T follicular helper cell (primary cell): ENCODE measurements around the gene UPK3BL2.
"Not testable (repeated sequence)": the region's sequence is repeated elsewhere in the genome, so short reads cannot be mapped to it uniquely, and the experiment has no call there.

Experiments used
- DNase-seq: peaks from one replicate; pipeline ENCODE4 v3.0.0-alpha.2; 2020; ENCODE audit warnings: low read depth
- total RNA-seq, 2 experiments: gene quantifications; one replicate each; lab custom pipeline; 2026; lab: John Stamatoyannopoulos, UW

The UPK3BL2 gene
- total RNA-seq = 0 reads per million in 2 experiments

DNA sequence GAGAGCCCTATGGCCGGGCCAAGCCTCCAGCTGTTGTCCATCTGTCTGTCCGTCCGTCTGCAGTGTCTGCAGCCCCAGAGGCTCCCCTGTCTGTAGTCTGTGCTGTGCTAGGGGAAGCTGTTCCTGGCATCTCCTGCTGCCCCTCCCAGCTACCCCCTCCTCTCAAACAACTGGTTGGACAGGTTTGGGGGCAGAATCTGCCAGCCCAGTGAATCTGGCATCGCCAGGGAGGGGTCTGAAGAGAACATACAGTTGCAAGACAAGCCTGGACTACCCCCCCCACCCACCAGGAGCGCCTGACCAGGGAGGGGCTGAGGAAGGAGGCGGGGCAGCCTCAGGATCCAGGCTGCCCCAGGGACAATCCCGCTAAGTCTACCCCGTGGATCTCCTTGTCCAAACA, at the start of gene UPK3BL2:
Gene UPK3BL2, minus strand, starts transcription at position 101 of the 400 bp plus-strand sequence. Its CDS starts 60 bp downstream, at position 41.
- DNase-seq = not testable (repeated sequence)

DNA sequence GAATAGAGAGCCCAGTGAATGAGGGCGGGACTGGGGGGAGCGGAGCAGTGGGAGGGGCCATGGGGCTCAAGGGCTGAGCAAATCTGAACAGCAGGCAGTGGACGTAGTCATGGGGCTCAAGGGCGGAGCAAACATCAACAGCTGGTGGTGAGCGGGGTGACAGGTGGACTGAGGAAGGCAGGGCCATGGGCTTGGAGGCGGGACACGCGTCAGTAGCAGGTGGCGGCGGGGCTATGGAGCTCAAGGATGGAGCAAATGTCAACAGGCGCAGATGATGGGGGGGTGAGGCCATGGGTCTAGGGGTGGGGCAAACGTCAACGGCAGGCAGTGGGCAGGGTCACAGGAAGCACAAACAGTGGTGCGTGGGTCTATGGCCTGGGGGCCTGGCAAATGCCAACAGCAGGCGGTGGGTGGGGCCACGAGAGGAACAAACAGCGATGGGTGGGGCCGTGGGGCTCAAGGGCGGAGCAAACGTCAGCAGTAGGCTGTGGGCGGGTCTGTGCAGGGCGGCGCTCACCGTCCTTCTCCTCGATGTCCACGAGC, 49.1 kb upstream of the UPK3BL2 start:
- DNase-seq = peak; percentile 45

- not testable (repeated sequence) for DNase-seq
Measured at GRCh38 chr7:102589857-102590256, 46.4 kb upstream of the UPK3BL2 start.

DNA sequence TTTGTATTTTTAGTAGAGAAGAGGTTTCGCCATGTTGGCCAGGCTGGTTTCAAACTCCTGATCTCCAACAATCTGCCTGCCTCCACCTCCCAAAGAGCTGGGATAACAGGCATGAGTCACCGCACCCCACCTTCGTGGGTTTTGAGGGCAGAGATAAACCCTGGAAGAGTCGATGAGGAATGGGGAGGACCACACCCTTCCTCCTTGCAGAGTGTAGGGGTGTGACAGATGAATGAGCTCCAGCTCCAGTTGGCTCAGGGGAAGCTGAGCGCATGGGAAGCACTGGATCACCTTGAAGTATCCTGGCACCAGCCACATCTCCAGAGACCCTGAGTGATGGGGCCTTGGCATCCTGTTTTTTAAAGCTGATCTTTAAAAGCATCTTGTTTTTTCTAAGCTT, 40.0 kb upstream of the UPK3BL2 start:
- DNase-seq = not testable (repeated sequence)

DNA sequence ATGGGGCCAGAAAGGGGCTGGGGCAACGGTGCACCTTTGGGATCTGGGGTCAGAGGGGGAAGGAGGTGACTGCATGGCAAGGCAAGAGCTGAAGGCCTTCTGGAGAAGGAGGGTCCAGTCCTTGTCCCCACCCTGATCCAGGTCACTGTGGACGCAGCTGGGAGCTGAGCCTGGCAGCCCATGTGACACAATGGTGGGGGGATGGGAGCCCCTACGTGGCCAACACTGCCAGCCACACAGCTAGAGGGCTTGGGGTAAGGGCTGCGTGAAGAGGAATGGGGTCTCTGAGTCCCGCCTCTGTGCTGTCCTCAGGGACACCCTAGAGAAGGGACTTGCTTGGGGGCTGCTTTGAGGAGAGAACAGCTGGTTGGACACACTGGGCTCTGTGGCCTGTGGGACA, 38.2 kb upstream of the UPK3BL2 start:
- not testable (repeated sequence) for DNase-seq

DNA sequence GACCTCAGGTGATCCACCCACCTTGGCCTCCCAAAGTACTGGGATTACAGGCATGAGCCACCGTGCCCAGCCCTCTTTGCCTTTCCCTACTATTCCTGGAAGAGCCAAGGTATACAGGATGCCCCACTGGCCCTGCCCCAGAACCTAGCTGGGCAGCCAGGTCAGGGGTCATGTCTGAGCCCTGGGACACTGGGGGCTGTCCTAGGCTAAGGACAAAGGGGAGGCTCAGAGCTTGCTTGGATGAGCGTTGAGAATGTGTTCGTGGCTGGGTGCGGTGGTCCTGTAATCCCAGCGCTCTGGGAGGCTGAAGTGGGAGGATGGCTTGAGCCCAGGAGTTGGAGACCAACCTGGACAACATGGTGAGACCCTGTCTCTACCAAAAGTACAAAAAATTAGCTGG, 35.0 kb upstream of the UPK3BL2 start:
- not testable (repeated sequence) for DNase-seq

DNA sequence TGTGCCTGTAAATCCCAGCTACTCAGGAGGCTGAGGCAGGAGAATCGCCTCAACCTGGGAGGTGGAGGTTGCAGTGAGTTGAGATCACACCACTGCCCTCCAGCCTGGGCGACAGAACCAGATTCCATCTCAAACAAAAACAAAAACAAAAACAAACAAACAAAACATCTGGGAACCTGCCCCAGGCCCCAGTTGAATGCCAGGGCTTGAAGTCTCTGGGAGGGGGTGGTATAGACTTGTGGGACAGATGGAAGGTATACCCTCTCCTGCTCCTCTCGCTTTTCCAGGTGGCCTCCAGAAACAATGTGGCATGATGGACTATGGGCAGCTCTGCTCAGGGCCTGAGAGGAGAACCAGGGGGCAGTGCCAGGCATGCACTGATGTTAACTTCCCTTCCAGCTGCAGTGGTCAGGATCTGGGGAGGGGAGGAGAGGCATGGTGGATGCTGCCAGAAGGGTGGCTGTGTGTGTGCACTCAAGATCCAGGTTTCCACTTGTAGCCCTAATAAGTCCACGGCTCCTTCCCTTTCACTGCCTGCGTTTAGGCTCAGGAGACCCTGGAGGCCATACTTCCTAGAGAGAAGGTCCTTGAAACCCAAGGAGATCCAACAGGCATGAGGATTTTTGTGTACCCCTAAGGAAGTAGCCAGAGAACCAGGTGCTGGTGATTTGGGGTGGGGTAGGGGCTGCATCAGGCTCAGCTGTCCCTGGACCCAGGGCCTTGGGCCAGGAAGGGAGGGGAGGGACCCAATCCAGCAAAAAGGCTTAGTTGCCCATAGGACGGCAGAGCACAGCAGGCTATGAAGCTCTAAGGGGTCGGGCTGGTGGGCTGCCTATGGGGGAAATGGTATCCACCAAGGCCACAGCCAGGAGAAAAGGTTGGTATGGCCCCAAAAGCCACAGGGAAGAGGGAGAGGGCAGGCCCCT, 34.1 kb upstream of the UPK3BL2 start:
- not testable (repeated sequence) for DNase-seq

DNA sequence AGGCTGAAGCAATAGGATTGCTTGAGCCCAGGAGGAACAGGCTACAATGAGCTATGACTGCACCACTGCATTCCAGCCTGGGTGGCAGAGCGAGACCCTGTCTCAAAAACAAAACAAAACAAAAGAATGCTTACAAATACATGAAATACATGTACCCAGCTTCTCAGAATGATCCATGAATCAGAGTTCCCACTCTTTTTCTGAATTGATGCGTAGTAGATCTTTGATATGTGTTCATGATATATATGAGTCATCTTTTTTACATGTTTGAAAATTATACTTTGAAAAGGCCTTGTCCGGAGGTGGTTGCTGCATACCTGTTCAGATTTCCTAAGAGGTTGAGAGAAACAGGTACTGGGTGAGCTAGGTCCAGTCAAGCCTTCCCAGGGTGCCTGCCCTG, 32.9 kb upstream of the UPK3BL2 start:
- not testable (repeated sequence) for DNase-seq

GRCh38 chr7:102574607-102575006, 31.1 kb upstream of the UPK3BL2 start:
- DNase-seq = not testable (repeated sequence)

DNA sequence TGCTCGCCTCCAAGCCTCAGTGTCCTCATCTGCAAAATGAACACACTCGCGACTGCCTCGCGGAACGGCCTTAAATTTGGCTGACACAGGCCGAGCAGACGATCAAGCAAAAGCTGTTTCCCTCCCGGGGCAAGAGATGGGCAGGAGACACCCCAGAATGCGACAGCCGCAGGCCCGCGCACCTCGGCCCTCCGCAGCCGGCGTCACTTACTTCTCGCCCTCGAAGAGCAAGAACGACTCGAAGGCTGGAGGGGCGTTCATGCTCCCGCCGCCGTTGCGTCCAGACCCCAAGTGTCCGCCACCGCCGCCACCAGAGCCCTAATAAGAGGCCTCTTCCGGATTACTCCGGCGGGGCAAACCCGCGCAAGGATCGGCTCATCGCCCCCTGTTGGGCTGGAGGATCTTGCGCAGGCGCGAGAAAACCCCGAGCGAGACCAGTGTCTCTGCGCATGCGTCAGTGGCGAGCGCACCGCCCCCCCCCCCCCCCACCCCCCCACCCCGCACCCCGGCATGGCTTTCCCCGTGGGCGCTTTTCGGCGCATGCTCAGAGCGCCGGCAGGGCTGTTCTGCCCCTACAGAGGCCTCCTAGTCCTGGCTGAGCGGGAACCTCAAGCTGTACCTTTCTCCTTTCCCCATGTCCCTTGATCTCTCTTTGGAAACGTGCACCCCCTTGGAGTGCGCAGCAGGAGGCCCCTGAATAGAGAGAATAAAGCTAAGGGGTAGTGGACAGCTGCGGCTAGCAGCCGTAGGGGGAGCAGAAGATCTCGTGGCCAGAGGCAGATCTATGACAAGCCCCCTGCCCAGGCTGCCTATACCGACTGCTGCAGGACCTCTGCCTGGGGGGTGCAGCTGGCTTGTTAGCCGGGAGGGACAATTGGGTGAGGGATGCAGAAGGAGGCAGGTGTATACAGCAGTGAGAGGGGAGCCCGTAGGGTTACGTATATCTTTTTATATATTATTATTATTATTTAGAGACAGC, 29.1 kb upstream of the UPK3BL2 start, which contains the start of gene POLR2J3:
Gene POLR2J3, minus strand, starts transcription at position 323 of the 979 bp plus-strand sequence. Its CDS starts 62 bp downstream, at position 261.
- peak; percentile 100 for DNase-seq

- not testable (repeated sequence) for DNase-seq
Measured at GRCh38 chr7:102568620-102569019, 25.1 kb upstream of the UPK3BL2 start.

DNA sequence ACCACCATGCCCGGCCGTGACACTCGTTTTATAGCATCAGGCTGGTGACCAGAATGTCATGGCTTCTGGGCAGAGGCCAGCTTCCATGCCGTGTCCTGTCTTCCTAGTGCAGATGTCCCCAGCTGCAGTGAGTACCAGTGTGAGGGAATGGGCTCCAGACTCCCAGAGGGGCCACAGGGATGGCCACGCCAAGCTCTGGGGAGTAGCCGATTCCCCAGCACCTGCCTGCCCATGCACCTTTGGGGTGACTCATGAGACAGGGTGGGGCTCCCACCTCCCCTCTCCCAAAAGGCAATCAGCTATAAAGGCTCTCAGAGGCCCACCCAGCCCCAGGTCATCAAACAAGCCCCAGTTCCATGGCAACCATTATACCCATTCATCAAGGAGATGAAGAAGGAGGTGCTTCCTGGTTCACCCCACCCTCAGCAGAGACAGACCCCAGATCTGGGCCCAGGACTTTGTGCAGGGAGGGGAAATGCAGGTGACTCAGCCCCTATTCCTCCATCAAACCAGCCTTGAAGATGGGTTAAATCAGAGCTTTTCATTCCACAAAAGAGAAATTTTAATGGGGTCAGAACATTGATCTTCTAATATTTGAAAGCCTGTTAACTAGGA, 7.4 kb upstream of the UPK3BL2 start, which contains the start of gene SPDYE2:
Gene SPDYE2, plus strand, starts transcription at position 419 of the 615 bp plus-strand sequence. CDS start 2,030 bp downstream, outside the sequence.
- DNase-seq = not testable (repeated sequence)

DNA sequence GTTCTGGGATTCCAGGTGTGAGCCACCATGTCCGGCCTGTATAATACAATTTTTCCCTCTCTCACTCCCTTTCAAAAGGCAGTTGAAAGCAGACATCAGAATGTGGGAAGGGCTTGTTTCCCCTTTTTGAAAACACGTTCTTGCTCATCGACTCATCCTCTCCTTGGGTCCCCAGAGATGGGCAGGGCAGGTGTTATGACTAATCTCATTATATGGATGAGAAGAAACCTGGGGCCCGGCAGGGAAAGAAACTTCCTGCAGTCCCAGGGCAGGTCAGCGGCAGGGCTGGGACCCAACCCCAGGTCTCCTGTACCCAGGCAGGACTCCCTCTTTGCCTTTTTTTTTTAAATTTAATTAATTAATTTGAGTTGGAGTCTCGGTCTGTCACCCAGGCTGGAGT, 2.9 kb upstream of the UPK3BL2 start:
- DNase-seq = not testable (repeated sequence)

- not testable (repeated sequence) for DNase-seq
Measured at GRCh38 chr7:102545288-102545687, 1.8 kb upstream of the UPK3BL2 start.

GRCh38 chr7:102544372-102544771, 876 bp upstream of the UPK3BL2 start:
- not testable (repeated sequence) for DNase-seq

DNA sequence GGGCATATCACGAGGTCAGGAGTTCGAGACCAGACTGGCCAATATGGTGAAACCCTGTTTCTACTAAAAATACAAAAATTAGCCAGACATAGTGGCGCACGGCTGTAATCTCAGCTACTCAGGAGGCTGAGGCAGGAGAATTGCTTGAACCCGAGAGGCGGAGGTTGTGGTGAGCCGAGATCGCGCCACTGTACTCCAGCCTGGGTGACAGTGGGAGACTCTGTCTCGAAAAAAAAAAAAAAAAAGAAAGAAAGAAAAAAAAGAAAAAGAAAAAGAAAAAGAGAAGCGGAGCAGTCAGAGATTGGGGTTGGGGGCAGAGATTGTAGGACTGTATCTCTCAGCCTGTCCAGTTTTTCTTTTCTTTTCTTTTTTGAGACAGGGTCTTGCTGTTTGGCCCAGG, 725 bp downstream of the UPK3BL2 start:
- not testable (repeated sequence) for DNase-seq

DNA sequence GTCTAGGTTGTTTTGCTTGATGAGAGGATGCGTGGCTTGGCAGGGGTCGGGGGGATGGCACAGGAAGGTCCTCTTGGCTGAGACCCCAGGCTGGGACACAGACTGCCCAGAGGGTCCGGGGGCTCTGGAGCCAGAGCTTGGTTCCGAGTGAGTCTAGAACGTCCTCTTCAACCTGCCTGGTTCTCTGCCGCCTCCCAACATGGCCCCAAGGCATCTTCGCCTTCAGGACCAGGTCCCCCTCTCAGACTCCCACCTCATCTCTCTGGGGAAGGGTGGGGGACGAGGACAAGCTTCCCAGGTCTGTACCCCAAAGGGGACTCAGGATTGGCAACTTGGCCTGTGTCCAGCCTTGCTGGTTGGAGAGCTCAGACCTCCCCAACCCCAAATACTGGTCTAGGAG, 1.4 kb downstream of the UPK3BL2 start:
- DNase-seq = not testable (repeated sequence)

GRCh38 chr7:102540604-102541003, 2.9 kb downstream of the UPK3BL2 start:
- DNase-seq = not testable (repeated sequence)

GRCh38 chr7:102535062-102535615, 8.4 kb downstream of the UPK3BL2 start:
- not testable (repeated sequence) for DNase-seq

GRCh38 chr7:102532127-102532526, 11.4 kb downstream of the UPK3BL2 start:
- DNase-seq = not testable (repeated sequence)

DNA sequence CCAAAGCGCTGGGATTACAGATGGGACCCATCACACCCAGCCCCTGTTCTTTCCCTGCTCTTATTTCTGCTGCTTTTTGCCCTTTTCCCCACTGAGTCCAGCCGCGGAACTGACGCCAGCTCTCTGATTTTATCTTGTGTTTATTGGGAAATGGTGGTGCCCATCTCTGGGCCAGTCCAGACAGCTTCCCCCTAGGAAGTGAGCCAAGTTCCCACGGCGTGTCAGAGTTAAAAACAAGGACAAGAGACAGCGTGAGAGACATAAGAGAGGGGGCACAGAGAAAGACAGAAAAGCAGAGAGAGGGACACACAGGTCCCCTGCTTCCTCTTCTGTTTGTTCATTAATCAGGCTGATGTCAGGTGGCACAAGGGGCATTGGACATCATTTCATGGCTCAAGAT, 11.9 kb downstream of the UPK3BL2 start:
- DNase-seq = not testable (repeated sequence)
